KMS-11 (cell line): Measurements from ENCODE around the gene GLI1.
"Not testable (repeated sequence)": the region's sequence is repeated elsewhere in the genome, so short reads cannot be mapped to it uniquely, and the experiment has no call there.

Experiments
- H2AFZ ChIP-seq: fragments of 200-600 bp; sonication (generic); 2 replicates; pipeline ENCODE4 v1.6.1; 2016; ENCODE audit warnings: antibody characterized with exemption, mixed run types, low read depth
- H3K27ac ChIP-seq: fragments of 200-600 bp; sonication (generic); 2 replicates; pipeline ENCODE4 v1.6.1; 2016; ENCODE audit warnings: mild to moderate bottlenecking, mixed run types
- H3K27me3 ChIP-seq: fragments of 200-600 bp; sonication (generic); 2 replicates; pipeline ENCODE4 v1.6.1; 2017; ENCODE audit warnings: mild to moderate bottlenecking, low read depth, mixed run types, moderate library complexity; ENCODE audit not compliant: insufficient read depth
- H3K36me3 ChIP-seq: fragments of 200-600 bp; sonication (generic); 2 replicates; pipeline ENCODE4 v1.6.1; 2017; ENCODE audit warnings: mild to moderate bottlenecking, mixed run types; ENCODE audit not compliant: insufficient read depth
- H3K4me1 ChIP-seq: fragments of 200-600 bp; sonication (generic); 2 replicates; pipeline ENCODE4 v1.6.1; 2016; ENCODE audit warnings: mild to moderate bottlenecking, low read depth, mixed run types; ENCODE audit not compliant: poor library complexity, severe bottlenecking
- H3K4me2 ChIP-seq: fragments of 200-600 bp; sonication (generic); 2 replicates; pipeline ENCODE4 v1.7.0; 2016; ENCODE audit warnings: mild to moderate bottlenecking, mixed run types
- H3K4me3 ChIP-seq: fragments of 200-600 bp; sonication (generic); IDR thresholded peaks from 2 replicates; pipeline ENCODE4 v1.6.1; 2017; ENCODE audit warnings: low read depth, low read length, mixed read lengths; ENCODE audit not compliant: insufficient read depth
- H3K79me2 ChIP-seq: fragments of 200-600 bp; sonication (generic); 2 replicates; pipeline ENCODE4 v1.6.1; 2016; ENCODE audit warnings: low read depth, mixed run types; ENCODE audit not compliant: insufficient read depth
- H3K9ac ChIP-seq: fragments of 200-600 bp; sonication (generic); 2 replicates; pipeline ENCODE4 v1.6.1; 2016; ENCODE audit warnings: mild to moderate bottlenecking, mixed run types
- H4K20me1 ChIP-seq: fragments of 200-600 bp; sonication (generic); 2 replicates; pipeline ENCODE4 v1.6.1; 2016; ENCODE audit warnings: mild to moderate bottlenecking, mixed run types; ENCODE audit not compliant: insufficient read depth
- TF ChIP-seq, protein P1 (sequence below): fragments of 200-600 bp; sonication (generic); conservative IDR thresholded peaks from 2 replicates; pipeline ENCODE4 v1.6.1; 2017; ENCODE audit warnings: low read depth, mild to moderate bottlenecking, antibody characterized with exemption, low read length, moderate library complexity, mixed read lengths

Gene GLI1

DNA sequence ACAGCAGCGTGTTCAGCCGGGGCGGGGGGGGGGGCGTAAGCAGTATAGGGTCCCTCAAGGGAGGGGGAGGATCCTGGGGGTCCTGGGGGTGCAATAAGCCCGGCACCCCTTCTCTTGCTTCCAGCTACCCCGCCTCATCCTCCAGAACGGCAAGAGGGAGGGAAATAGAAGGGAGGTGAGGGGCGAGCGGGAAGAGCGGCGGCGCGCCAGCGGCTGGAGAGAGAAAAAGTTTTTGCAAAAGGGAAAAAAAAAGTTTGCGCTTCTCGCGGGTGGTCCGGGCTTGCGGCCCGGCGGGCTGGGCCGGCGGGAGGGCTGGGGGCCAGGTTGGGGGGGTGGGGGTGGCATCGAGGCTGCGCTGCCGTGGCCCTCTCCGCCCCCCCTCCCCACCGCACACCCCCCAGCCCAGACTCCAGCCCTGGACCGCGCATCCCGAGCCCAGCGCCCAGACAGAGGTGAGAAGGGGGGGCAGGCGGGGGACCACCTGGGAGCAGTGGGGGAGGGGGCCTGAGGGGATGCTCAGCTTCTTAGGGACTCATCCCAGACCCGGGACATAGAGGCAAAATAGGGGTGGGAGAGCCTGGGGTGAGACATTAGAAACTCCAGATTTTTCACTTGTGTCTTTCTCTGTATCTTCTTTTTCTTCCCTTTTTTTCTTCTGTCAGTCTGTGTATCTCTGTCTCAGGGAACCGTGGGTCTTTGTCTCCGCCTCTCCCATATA, at the start of gene GLI1:
GLI1 (plus strand) TSS at position 36 of the 718 bp plus-strand sequence. CDS start 3,907 bp downstream, outside the sequence.
- Histone ChIP-seq H4K20me1 (no peaks in the 10 kb centered on the region), H3K4me3 (peak within 1 kb of the TSS; percentile 88), H3K27me3 (peaks cover 37% of the 10 kb centered on the region), H3K36me3 (no peaks in the 10 kb centered on the region), H3K4me1 (peaks cover 55% of the 10 kb centered on the region), H2AFZ (peak within 1 kb of the TSS; percentile 95), H3K9ac (peak within 1 kb of the TSS; percentile 40), H3K4me2 (peak within 1 kb of the TSS; percentile 90), H3K27ac (peak within 1 kb of the TSS; percentile 47), H3K79me2 (no peaks in the 10 kb centered on the region)
- TF ChIP-seq, protein P1, sequence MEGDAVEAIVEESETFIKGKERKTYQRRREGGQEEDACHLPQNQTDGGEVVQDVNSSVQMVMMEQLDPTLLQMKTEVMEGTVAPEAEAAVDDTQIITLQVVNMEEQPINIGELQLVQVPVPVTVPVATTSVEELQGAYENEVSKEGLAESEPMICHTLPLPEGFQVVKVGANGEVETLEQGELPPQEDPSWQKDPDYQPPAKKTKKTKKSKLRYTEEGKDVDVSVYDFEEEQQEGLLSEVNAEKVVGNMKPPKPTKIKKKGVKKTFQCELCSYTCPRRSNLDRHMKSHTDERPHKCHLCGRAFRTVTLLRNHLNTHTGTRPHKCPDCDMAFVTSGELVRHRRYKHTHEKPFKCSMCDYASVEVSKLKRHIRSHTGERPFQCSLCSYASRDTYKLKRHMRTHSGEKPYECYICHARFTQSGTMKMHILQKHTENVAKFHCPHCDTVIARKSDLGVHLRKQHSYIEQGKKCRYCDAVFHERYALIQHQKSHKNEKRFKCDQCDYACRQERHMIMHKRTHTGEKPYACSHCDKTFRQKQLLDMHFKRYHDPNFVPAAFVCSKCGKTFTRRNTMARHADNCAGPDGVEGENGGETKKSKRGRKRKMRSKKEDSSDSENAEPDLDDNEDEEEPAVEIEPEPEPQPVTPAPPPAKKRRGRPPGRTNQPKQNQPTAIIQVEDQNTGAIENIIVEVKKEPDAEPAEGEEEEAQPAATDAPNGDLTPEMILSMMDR: no peak

DNA sequence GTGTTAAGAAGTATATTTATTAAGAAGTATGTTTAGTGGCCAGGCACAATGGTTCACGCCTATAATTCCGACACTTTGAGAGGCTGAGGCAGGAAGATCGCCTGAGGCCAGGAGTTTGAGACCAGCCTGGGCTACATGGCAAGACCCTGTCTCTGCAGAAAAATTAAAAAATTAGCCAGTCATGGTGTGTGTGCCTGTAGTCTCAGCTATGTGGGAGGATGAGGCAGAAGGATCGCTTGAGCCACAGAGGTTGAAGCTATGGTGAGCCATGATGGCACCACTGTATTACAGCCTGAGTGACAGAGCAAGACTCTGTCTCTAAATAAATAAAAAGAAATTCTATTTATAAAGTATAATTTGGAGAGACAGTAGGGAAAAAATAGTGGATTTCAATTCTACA, 49.1 kb upstream of the GLI1 start:
- no peaks in the 10 kb centered on the region for H3K79me2 ChIP-seq
- H4K20me1 ChIP-seq: no peaks in the 10 kb centered on the region
- no peak overlapping the region for H3K27ac ChIP-seq

DNA sequence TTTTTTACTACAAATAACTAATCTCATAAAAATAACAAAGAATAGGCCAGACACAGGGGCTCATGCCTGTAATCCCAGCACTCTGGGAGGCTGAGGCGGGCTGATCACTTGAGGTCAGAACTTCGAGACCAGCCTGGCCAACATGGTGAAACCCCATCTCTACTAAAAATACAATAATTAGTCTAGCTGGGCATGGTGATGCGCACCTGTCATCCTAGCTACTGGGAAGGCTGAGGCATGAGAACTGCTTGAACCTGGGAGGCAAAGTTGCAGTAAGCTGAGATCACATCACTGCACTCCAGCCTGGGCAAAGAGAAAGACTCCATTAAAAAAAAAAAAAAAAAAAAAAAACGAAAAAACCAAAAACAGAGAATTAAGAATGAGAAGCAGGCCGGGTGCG, 45.4 kb upstream of the GLI1 start:
- H3K79me2 ChIP-seq, H2AFZ ChIP-seq, H3K9ac ChIP-seq, H3K27me3 ChIP-seq, H3K4me3 ChIP-seq, H4K20me1 ChIP-seq, H3K4me2 ChIP-seq, H3K36me3 ChIP-seq, H3K27ac ChIP-seq: not testable (repeated sequence)
- peaks cover 12% of the 10 kb centered on the region for H3K4me1 ChIP-seq

More for the DNA sequence above, 49.1 kb upstream of the GLI1 start:
- H3K27me3 ChIP-seq: no peaks in the 10 kb centered on the region
- TF ChIP-seq, protein P1: no peak
- no peak overlapping the region for H3K9ac ChIP-seq
- no peaks in the 10 kb centered on the region for H3K36me3 ChIP-seq
- no peak overlapping the region for H2AFZ ChIP-seq
- H3K4me2 ChIP-seq: no peak overlapping the region
- H3K4me1 ChIP-seq: no peaks in the 10 kb centered on the region
- no peak overlapping the region for H3K4me3 ChIP-seq

DNA sequence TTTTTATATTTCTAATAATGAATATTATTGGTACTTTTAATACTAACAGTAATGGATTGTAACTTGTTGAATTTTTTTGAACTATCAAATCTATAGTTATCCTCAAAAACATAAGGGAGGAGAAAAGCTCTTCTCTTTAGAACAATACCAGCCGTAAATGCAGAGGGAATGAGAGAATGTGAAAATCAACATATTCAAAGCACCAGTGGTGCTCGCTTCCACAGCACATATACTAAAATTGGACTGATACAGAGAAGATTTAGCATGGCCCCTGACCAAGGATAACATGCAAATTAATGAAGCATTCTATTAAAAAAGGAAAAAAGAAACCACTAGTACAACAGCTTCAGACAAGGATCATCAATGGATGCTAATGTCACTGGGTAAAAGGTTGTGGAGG, 44.5 kb upstream of the GLI1 start:
- H2AFZ ChIP-seq: no peak overlapping the region
- no peak overlapping the region for H3K4me3 ChIP-seq
- no peaks in the 10 kb centered on the region for H4K20me1 ChIP-seq
- no peaks in the 10 kb centered on the region for H3K36me3 ChIP-seq
- peaks cover 12% of the 10 kb centered on the region for H3K4me1 ChIP-seq
- TF ChIP-seq, protein P1: no peak
- H3K79me2 ChIP-seq: no peaks in the 10 kb centered on the region
- H3K4me2 ChIP-seq: no peak overlapping the region
- H3K27me3 ChIP-seq: no peaks in the 10 kb centered on the region
- no peak overlapping the region for H3K27ac ChIP-seq
- H3K9ac ChIP-seq: no peak overlapping the region
